PFSK-1 (cell line): ENCODE results near the gene TBC1D16.

Source experiments
- FOXP2 ChIP-seq: optimal IDR thresholded peaks from 2 replicates; pipeline ENCODE3; 2011; ENCODE audit warnings: borderline replicate concordance, control low read depth, inconsistent platforms; ENCODE audit not compliant: insufficient read depth; ENCODE audit errors: extremely low read length, extremely low read depth
- POLR2AphosphoS5 ChIP-seq: IDR thresholded peaks from 2 replicates; pipeline ENCODE4 v1.6.1; 2012; ENCODE audit warnings: low read depth, mild to moderate bottlenecking, control low read depth, low read length, moderate library complexity
- SIN3A ChIP-seq: IDR thresholded peaks from 2 replicates; pipeline ENCODE4 v1.6.1; 2012; ENCODE audit warnings: mild to moderate bottlenecking, low read length, moderate library complexity, borderline replicate concordance; ENCODE audit not compliant: insufficient read depth
- TAF1 ChIP-seq: IDR thresholded peaks from 2 replicates; pipeline ENCODE4 v1.6.1; 2012; ENCODE audit warnings: low read length, control low read depth, borderline replicate concordance; ENCODE audit not compliant: insufficient read depth
- TF ChIP-seq, protein P1 (sequence below), 2 experiments: IDR thresholded peaks; 2 replicates each; pipeline versions ENCODE4 v1.6.1 to v1.8.0; 2011 to 2012; ENCODE audit warnings: low read depth in 2 of 2, low read length in 2 of 2, control low read depth in 1 of 2, inconsistent platforms in 1 of 2, mild to moderate bottlenecking in 1 of 2, moderate library complexity in 1 of 2; ENCODE audit not compliant: insufficient read depth in 1 of 2

DNA sequence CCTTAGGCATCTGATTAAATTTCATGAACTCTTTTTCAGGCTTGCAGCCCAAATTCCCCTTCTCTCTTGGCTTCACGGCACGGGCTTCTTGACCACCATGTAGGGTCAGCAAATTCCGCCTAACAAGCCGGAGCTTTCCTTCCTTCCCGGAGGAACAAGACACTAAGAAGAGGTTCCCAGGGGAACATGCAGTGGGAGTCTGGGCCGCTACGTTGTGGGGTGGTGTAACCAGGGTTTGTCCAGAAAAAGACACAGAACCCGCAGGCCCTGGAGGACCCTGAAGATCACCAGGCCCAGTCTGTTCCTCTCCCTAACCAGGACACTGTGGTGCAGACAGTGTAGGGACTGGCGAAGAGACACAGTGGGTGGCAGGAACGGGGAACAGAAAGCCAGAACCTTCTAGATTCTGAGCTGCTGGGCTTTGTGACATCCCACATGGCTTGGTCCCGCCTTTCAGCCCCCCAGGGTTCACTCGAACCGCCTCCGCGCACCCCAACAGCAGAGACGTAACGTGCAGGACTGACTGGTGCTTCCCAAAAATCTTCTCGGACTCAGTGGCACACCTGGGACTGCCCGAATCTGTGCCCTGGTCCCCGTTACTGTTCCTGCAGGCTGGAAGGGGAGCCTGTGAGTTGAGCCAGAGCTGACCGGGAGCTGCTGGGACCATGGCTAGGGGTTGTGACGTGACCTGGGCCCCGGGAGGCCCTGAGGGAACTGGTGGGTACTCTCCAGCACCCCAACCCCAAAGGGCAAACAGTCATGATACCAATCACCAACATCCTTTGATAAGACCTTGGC lies 55.2 kb downstream of the TBC1D16 start:
- TF ChIP-seq, protein P1, sequence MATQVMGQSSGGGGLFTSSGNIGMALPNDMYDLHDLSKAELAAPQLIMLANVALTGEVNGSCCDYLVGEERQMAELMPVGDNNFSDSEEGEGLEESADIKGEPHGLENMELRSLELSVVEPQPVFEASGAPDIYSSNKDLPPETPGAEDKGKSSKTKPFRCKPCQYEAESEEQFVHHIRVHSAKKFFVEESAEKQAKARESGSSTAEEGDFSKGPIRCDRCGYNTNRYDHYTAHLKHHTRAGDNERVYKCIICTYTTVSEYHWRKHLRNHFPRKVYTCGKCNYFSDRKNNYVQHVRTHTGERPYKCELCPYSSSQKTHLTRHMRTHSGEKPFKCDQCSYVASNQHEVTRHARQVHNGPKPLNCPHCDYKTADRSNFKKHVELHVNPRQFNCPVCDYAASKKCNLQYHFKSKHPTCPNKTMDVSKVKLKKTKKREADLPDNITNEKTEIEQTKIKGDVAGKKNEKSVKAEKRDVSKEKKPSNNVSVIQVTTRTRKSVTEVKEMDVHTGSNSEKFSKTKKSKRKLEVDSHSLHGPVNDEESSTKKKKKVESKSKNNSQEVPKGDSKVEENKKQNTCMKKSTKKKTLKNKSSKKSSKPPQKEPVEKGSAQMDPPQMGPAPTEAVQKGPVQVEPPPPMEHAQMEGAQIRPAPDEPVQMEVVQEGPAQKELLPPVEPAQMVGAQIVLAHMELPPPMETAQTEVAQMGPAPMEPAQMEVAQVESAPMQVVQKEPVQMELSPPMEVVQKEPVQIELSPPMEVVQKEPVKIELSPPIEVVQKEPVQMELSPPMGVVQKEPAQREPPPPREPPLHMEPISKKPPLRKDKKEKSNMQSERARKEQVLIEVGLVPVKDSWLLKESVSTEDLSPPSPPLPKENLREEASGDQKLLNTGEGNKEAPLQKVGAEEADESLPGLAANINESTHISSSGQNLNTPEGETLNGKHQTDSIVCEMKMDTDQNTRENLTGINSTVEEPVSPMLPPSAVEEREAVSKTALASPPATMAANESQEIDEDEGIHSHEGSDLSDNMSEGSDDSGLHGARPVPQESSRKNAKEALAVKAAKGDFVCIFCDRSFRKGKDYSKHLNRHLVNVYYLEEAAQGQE (IDR thresholded peaks at IDR 0.05; ENCODE audit: insufficient read depth in 1 of 2, low read depth in 2 of 2, low read length in 2 of 2): no peak
- TF ChIP-seq TAF1 (no peak), POLR2AphosphoS5 (no peak), SIN3A (no peak), FOXP2 (no peak)
